ENCODE results near the gene CDH4. TPM values are rescaled to one million over a fixed set of nuclear protein-coding genes. Genes with fewer than 3 reads are reported as not detected.

Gene CDH4
- total and polyA plus RNA-seq, 2 of the 4 experiments (the other 2 are of a cell fraction) = 1.6 to 3.5 TPM

GRCh38 chr20:61982191-61982950 is 730.3 kb downstream of the CDH4 start:
- H2AK9ac ChIP-seq (replicated peaks; ENCODE audit: low read depth, low read length, poor library complexity) = no peak overlapping the region
- H3K27me3 ChIP-seq (ENCODE audit: control insufficient read depth, insufficient read depth, low read length) = no peaks in the 10 kb centered on the region
- H3K56ac ChIP-seq (ENCODE audit: extremely low read depth, insufficient read depth, low read length) = no peak overlapping the region
- H2BK15ac ChIP-seq (ENCODE audit: low read depth, low read length) = no peak overlapping the region
- H3K14ac ChIP-seq (replicated peaks; ENCODE audit: low read depth, low read length) = no peak overlapping the region
- H4K5ac ChIP-seq (ENCODE audit: low read depth, low read length) = no peak overlapping the region
- no peaks in the 10 kb centered on the region for H3K4me1 ChIP-seq (ENCODE audit: control insufficient read depth, insufficient read depth, low read length)
- H3K9me1 ChIP-seq (ENCODE audit: insufficient read depth, low read length) = no peaks in the 10 kb centered on the region; the same call in 1 of the 2 replicates
- no peak overlapping the region for H2BK120ac ChIP-seq (ENCODE audit: low read depth, low read length)
- CTCF ChIA-PET = no interaction called here
- H2AFZ ChIP-seq (replicated peaks; ENCODE audit: low read length, poor library complexity) = no peak overlapping the region
- H3K9me3 ChIP-seq (ENCODE audit: control insufficient read depth, insufficient read depth, low read length) = no peaks in the 10 kb centered on the region
- H3K27ac ChIP-seq (ENCODE audit: insufficient read depth, low read length) = no peak overlapping the region
- DNase-seq = no peak
- no TSS peak for BruUV-seq (replicated peaks)
- no peak overlapping the region for H2AK5ac ChIP-seq (ENCODE audit: low read depth, low read length)
- H3K23ac ChIP-seq (ENCODE audit: low read depth, low read length) = no peak overlapping the region
- intact Hi-C loops (cut with micrococcal nuclease) = no loop called here
- no peak overlapping the region for H4K91ac ChIP-seq (ENCODE audit: insufficient read depth, low read depth, low read length)
- H3K79me1 ChIP-seq (ENCODE audit: low read depth in 1 of 2, low read length in 2 of 2) = peaks cover 0 to 6% of the 10 kb centered on the region in 2 experiments; a peak in 3 of 4 replicates
- no peak overlapping the region for H3K4ac ChIP-seq (ENCODE audit: low read depth, low read length)
- ATAC-seq (ENCODE audit: low read depth) = no peak
- H4K20me1 ChIP-seq (ENCODE audit: insufficient read depth, low read length) = no peaks in the 10 kb centered on the region; the same call in 1 of the 2 replicates
- POLR2A ChIA-PET (ENCODE audit: unreplicated experiment) = no interaction called here
- no peak overlapping the region for H3K4me2 ChIP-seq (ENCODE audit: low read depth, low read length)
- 100% methylated on average over 2 of the region's 18 CpGs; no CpG with 5 or more reads in 1 of the 2 experiments for WGBS, 2 experiments (ENCODE audit: extremely low coverage in 2 of 2, insufficient read length in 1 of 2)
- no peak overlapping the region for H2BK5ac ChIP-seq (ENCODE audit: low read depth, low read length, poor library complexity, severe bottlenecking)
- dilution Hi-C loops (cut with HindIII; ENCODE audit: low sequenced_read_pairs, unreplicated experiment) = no loop called here
- no peak overlapping the region for H3K9ac ChIP-seq (ENCODE audit: low read depth, low read length)
- no peak overlapping the region for H3K18ac ChIP-seq (ENCODE audit: low read depth, low read length)
- in situ Hi-C loops (cut with MboI; ENCODE audit: low sequenced_read_pairs) = no loop called here
- no peak overlapping the region for H2BK20ac ChIP-seq (ENCODE audit: low read depth, low read length)
- H4K8ac ChIP-seq (ENCODE audit: low read depth in 2 of 2, low read length in 2 of 2) = no peak overlapping the region
- TF ChIP-seq FOS (IDR thresholded peaks at IDR 0.05; ENCODE audit: low read depth, low read length) (no peak), SMC3 (IDR thresholded peaks at IDR 0.05; ENCODE audit: low read depth, low read length) (no peak), POLR2A (IDR thresholded peaks at IDR 0.05; ENCODE audit: low read depth, low read length) (no peak), RCOR1 (IDR thresholded peaks at IDR 0.05; ENCODE audit: insufficient replicate concordance, low read length) (no peak), MAZ (IDR thresholded peaks at IDR 0.05; ENCODE audit: borderline replicate concordance, low read depth, low read length) (no peak), BHLHE40 (IDR thresholded peaks at IDR 0.05; ENCODE audit: low read depth, low read length) (no peak), USF2 (IDR thresholded peaks at IDR 0.05; ENCODE audit: low read depth, low read length) (no peak), NFE2L2 (IDR thresholded peaks at IDR 0.05; ENCODE audit: low read depth, low read length) (no peak), RAD21 (IDR thresholded peaks at IDR 0.05; ENCODE audit: low read length) (no peak), CHD1 (IDR thresholded peaks at IDR 0.05; ENCODE audit: low read depth, low read length) (no peak), MAFK (IDR thresholded peaks at IDR 0.05; ENCODE audit: low read depth, low read length) (no peak), RFX5 (IDR thresholded peaks at IDR 0.05; ENCODE audit: low read depth, low read length) (no peak), ELK1 (IDR thresholded peaks at IDR 0.05; ENCODE audit: borderline replicate concordance, low read depth, low read length) (no peak)
- H3K4me3 ChIP-seq (ENCODE audit: insufficient read depth, low read depth, low read length) = no peak overlapping the region
- peaks cover 11% of the 10 kb centered on the region for H3K36me3 ChIP-seq (ENCODE audit: control insufficient read depth, insufficient read depth, low read length)

Measured in IMR-90 (cell line).